Measurements from ENCODE around the gene NTM.

Gene NTM

GRCh38 chr11:131600628-131601027 is 230.2 kb downstream of the NTM start:
- no peaks in the 10 kb centered on the region for H3K36me3 ChIP-seq (ENCODE audit: insufficient read depth, low read length)
- no peaks in the 10 kb centered on the region for H3K4me1 ChIP-seq (ENCODE audit: insufficient read depth, low read length)
- no peak overlapping the region for H2AFZ ChIP-seq (ENCODE audit: low read depth, low read length)
- no peaks in the 10 kb centered on the region for H3K27me3 ChIP-seq (ENCODE audit: insufficient read depth, low read length)
- no peaks in the 10 kb centered on the region for H3K9me3 ChIP-seq (ENCODE audit: low read length)
- no peak overlapping the region for H3K4me3 ChIP-seq (ENCODE audit: low read length)

- no peaks in the 10 kb centered on the region for H3K9me3 ChIP-seq (ENCODE audit: low read length)
- no peaks in the 10 kb centered on the region for H3K36me3 ChIP-seq (ENCODE audit: insufficient read depth, low read length)
- H3K4me1 ChIP-seq (ENCODE audit: insufficient read depth, low read length), result no peaks in the 10 kb centered on the region
- no peaks in the 10 kb centered on the region for H3K27me3 ChIP-seq (ENCODE audit: insufficient read depth, low read length)
- no peak overlapping the region for H3K4me3 ChIP-seq (ENCODE audit: low read length)
- no peak overlapping the region for H2AFZ ChIP-seq (ENCODE audit: low read depth, low read length)
Measured at GRCh38 chr11:131601586-131601985, 231.2 kb downstream of the NTM start.

GRCh38 chr11:131602431-131602830 is 232.0 kb downstream of the NTM start:
- no peaks in the 10 kb centered on the region for H3K9me3 ChIP-seq (ENCODE audit: low read length)
- H2AFZ ChIP-seq (ENCODE audit: low read depth, low read length), result no peak overlapping the region
- H3K4me3 ChIP-seq (ENCODE audit: low read length), result no peak overlapping the region
- H3K4me1 ChIP-seq (ENCODE audit: insufficient read depth, low read length), result no peaks in the 10 kb centered on the region
- no peaks in the 10 kb centered on the region for H3K36me3 ChIP-seq (ENCODE audit: insufficient read depth, low read length)
- H3K27me3 ChIP-seq (ENCODE audit: insufficient read depth, low read length), result no peaks in the 10 kb centered on the region

- Histone ChIP-seq H3K4me3 (ENCODE audit: low read length) (no peak overlapping the region), H3K27me3 (ENCODE audit: insufficient read depth, low read length) (peaks cover 3% of the 10 kb centered on the region), H2AFZ (ENCODE audit: low read depth, low read length) (no peak overlapping the region), H3K4me1 (ENCODE audit: insufficient read depth, low read length) (no peaks in the 10 kb centered on the region), H3K36me3 (ENCODE audit: insufficient read depth, low read length) (no peaks in the 10 kb centered on the region), H3K9me3 (ENCODE audit: low read length) (no peaks in the 10 kb centered on the region)
Measured at GRCh38 chr11:131606811-131607335, 236.5 kb downstream of the NTM start.

GRCh38 chr11:131609337-131609736 is 238.9 kb downstream of the NTM start:
- Histone ChIP-seq H3K27me3 (ENCODE audit: insufficient read depth, low read length) (peaks cover 3% of the 10 kb centered on the region), H3K4me1 (ENCODE audit: insufficient read depth, low read length) (no peaks in the 10 kb centered on the region), H3K4me3 (ENCODE audit: low read length) (no peak overlapping the region), H2AFZ (ENCODE audit: low read depth, low read length) (no peak overlapping the region), H3K9me3 (ENCODE audit: low read length) (no peaks in the 10 kb centered on the region), H3K36me3 (ENCODE audit: insufficient read depth, low read length) (no peaks in the 10 kb centered on the region)

GRCh38 chr11:131609921-131610320 is 239.5 kb downstream of the NTM start:
- H3K27me3 ChIP-seq (ENCODE audit: insufficient read depth, low read length), result peaks cover 3% of the 10 kb centered on the region
- H3K9me3 ChIP-seq (ENCODE audit: low read length), result no peaks in the 10 kb centered on the region
- H3K4me3 ChIP-seq (ENCODE audit: low read length), result no peak overlapping the region
- H3K36me3 ChIP-seq (ENCODE audit: insufficient read depth, low read length), result no peaks in the 10 kb centered on the region
- no peak overlapping the region for H2AFZ ChIP-seq (ENCODE audit: low read depth, low read length)
- H3K4me1 ChIP-seq (ENCODE audit: insufficient read depth, low read length), result no peaks in the 10 kb centered on the region

- H3K4me3 ChIP-seq (ENCODE audit: low read length), result no peak overlapping the region
- peaks cover 3% of the 10 kb centered on the region for H3K27me3 ChIP-seq (ENCODE audit: insufficient read depth, low read length)
- H3K36me3 ChIP-seq (ENCODE audit: insufficient read depth, low read length), result no peaks in the 10 kb centered on the region
- H3K9me3 ChIP-seq (ENCODE audit: low read length), result no peaks in the 10 kb centered on the region
- no peak overlapping the region for H2AFZ ChIP-seq (ENCODE audit: low read depth, low read length)
- no peaks in the 10 kb centered on the region for H3K4me1 ChIP-seq (ENCODE audit: insufficient read depth, low read length)
Measured at GRCh38 chr11:131611322-131611721, 240.9 kb downstream of the NTM start.

GRCh38 chr11:131612533-131612932 is 242.1 kb downstream of the NTM start:
- no peak overlapping the region for H2AFZ ChIP-seq (ENCODE audit: low read depth, low read length)
- no peaks in the 10 kb centered on the region for H3K36me3 ChIP-seq (ENCODE audit: insufficient read depth, low read length)
- H3K4me1 ChIP-seq (ENCODE audit: insufficient read depth, low read length), result no peaks in the 10 kb centered on the region
- H3K4me3 ChIP-seq (ENCODE audit: low read length), result no peak overlapping the region
- peaks cover 3% of the 10 kb centered on the region for H3K27me3 ChIP-seq (ENCODE audit: insufficient read depth, low read length)
- H3K9me3 ChIP-seq (ENCODE audit: low read length), result no peaks in the 10 kb centered on the region

- Histone ChIP-seq H3K9me3 (ENCODE audit: low read length) (no peaks in the 10 kb centered on the region), H2AFZ (ENCODE audit: low read depth, low read length) (no peak overlapping the region), H3K4me1 (ENCODE audit: insufficient read depth, low read length) (no peaks in the 10 kb centered on the region), H3K36me3 (ENCODE audit: insufficient read depth, low read length) (no peaks in the 10 kb centered on the region), H3K27me3 (ENCODE audit: insufficient read depth, low read length) (peaks cover 3% of the 10 kb centered on the region), H3K4me3 (ENCODE audit: low read length) (no peak overlapping the region)
Measured at GRCh38 chr11:131614631-131615030, 244.2 kb downstream of the NTM start.

- peaks cover 3% of the 10 kb centered on the region for H3K27me3 ChIP-seq (ENCODE audit: insufficient read depth, low read length)
- no peaks in the 10 kb centered on the region for H3K9me3 ChIP-seq (ENCODE audit: low read length)
- H3K36me3 ChIP-seq (ENCODE audit: insufficient read depth, low read length), result no peaks in the 10 kb centered on the region
- no peak overlapping the region for H3K4me3 ChIP-seq (ENCODE audit: low read length)
- no peaks in the 10 kb centered on the region for H3K4me1 ChIP-seq (ENCODE audit: insufficient read depth, low read length)
- no peak overlapping the region for H2AFZ ChIP-seq (ENCODE audit: low read depth, low read length)
Measured at GRCh38 chr11:131615611-131616010, 245.2 kb downstream of the NTM start.

- H3K4me1 ChIP-seq (ENCODE audit: insufficient read depth, low read length), result no peaks in the 10 kb centered on the region
- no peak overlapping the region for H2AFZ ChIP-seq (ENCODE audit: low read depth, low read length)
- H3K27me3 ChIP-seq (ENCODE audit: insufficient read depth, low read length), result no peaks in the 10 kb centered on the region
- H3K36me3 ChIP-seq (ENCODE audit: insufficient read depth, low read length), result no peaks in the 10 kb centered on the region
- H3K9me3 ChIP-seq (ENCODE audit: low read length), result no peaks in the 10 kb centered on the region
- H3K4me3 ChIP-seq (ENCODE audit: low read length), result no peak overlapping the region
Measured at GRCh38 chr11:131616481-131617140, 246.2 kb downstream of the NTM start.

GRCh38 chr11:131618201-131618600 is 247.8 kb downstream of the NTM start:
- H3K27me3 ChIP-seq (ENCODE audit: insufficient read depth, low read length), result no peaks in the 10 kb centered on the region
- no peaks in the 10 kb centered on the region for H3K4me1 ChIP-seq (ENCODE audit: insufficient read depth, low read length)
- H3K9me3 ChIP-seq (ENCODE audit: low read length), result no peaks in the 10 kb centered on the region
- no peaks in the 10 kb centered on the region for H3K36me3 ChIP-seq (ENCODE audit: insufficient read depth, low read length)
- no peak overlapping the region for H2AFZ ChIP-seq (ENCODE audit: low read depth, low read length)
- no peak overlapping the region for H3K4me3 ChIP-seq (ENCODE audit: low read length)

GRCh38 chr11:131622193-131622592 is 251.8 kb downstream of the NTM start:
- Histone ChIP-seq H3K9me3 (ENCODE audit: low read length) (no peaks in the 10 kb centered on the region), H3K4me3 (ENCODE audit: low read length) (no peak overlapping the region), H3K27me3 (ENCODE audit: insufficient read depth, low read length) (no peaks in the 10 kb centered on the region), H3K4me1 (ENCODE audit: insufficient read depth, low read length) (no peaks in the 10 kb centered on the region), H2AFZ (ENCODE audit: low read depth, low read length) (no peak overlapping the region), H3K36me3 (ENCODE audit: insufficient read depth, low read length) (no peaks in the 10 kb centered on the region)

- Histone ChIP-seq H3K4me3 (ENCODE audit: low read length) (no peak overlapping the region), H3K27me3 (ENCODE audit: insufficient read depth, low read length) (no peaks in the 10 kb centered on the region), H3K9me3 (ENCODE audit: low read length) (no peaks in the 10 kb centered on the region), H3K36me3 (ENCODE audit: insufficient read depth, low read length) (no peaks in the 10 kb centered on the region), H3K4me1 (ENCODE audit: insufficient read depth, low read length) (no peaks in the 10 kb centered on the region), H2AFZ (ENCODE audit: low read depth, low read length) (no peak overlapping the region)
Measured at GRCh38 chr11:131624531-131624930, 254.1 kb downstream of the NTM start.

Measured in neuron (in vitro differentiated cells).